ENCODE data around the gene C15orf61.

The C15orf61 gene

DNA sequence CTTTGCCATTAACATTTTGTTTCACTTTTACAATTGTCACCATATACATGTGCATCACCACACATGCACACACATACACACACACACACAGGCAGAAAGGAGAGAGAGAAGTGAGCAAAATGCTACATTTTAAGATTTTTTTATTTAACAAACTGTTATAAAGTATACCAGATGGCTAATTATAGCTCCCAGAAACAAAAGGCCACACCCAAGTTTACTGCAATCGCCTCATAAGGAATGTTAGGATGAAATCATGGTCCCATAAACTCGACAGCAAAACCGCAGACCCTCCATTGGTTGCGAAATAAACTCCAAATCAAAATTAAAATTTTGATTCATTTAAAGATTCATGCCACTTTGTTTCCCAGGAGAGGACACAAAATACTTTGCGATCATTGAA is 16.1 kb upstream of the C15orf61 start:
- H3K9me3 ChIP-seq, result no peaks in the 10 kb centered on the region
- no peak overlapping the region for H3K27ac ChIP-seq
- no peaks in the 10 kb centered on the region for H3K4me1 ChIP-seq (ENCODE audit: control insufficient read depth in 1 of 2, insufficient read depth in 1 of 2, low read depth in 1 of 2, low read length in 1 of 2)
- no peaks in the 10 kb centered on the region for H3K27me3 ChIP-seq
- no peak overlapping the region for H3K4me3 ChIP-seq (ENCODE audit: low read depth in 1 of 2, low read length in 1 of 2)
- TF ChIP-seq, protein P1, sequence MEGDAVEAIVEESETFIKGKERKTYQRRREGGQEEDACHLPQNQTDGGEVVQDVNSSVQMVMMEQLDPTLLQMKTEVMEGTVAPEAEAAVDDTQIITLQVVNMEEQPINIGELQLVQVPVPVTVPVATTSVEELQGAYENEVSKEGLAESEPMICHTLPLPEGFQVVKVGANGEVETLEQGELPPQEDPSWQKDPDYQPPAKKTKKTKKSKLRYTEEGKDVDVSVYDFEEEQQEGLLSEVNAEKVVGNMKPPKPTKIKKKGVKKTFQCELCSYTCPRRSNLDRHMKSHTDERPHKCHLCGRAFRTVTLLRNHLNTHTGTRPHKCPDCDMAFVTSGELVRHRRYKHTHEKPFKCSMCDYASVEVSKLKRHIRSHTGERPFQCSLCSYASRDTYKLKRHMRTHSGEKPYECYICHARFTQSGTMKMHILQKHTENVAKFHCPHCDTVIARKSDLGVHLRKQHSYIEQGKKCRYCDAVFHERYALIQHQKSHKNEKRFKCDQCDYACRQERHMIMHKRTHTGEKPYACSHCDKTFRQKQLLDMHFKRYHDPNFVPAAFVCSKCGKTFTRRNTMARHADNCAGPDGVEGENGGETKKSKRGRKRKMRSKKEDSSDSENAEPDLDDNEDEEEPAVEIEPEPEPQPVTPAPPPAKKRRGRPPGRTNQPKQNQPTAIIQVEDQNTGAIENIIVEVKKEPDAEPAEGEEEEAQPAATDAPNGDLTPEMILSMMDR (IDR thresholded peaks at IDR 0.05), result no peak
- H3K36me3 ChIP-seq, result no peaks in the 10 kb centered on the region

DNA sequence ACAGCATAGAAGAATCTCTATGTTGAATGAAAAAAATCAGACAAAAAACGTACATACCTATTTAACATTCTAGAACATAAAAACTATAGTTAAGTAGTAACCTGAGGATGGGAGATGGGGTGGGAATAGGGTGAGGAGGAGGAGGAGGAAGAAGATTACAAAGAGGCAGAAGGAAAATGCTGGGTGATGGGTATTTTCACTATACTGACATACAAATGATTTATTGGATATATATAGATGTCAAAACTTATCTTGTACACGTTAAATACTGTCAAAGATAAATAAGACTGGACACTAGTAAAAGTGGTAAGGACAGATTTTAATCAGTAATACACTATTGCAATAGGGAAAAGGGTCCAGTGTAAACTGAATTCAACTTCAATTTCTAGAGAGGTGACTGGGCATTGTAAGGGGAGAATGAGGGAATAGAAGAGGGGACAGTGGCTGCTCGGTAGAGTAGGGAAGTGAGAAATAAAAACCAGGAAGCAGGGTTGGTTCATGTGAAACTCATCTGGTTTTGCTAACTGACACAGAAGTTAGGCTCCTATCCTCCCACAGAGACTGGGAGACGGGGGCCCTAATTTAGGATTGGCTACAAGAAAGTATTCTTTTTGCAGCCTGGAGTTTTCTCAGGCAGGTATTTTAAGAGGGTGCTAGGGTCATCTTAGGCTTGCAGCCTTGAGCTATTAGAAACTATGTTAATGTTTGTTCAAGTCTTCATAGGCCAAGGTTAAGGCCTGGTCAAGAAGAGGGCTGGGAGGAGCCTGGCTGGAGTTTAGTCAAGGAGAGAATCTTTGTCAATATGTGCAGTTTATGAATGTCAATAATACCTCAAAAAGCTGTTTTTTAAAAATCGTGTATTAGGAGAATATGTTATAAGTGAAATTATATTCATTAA is 15.0 kb upstream of the C15orf61 start:
- no peaks in the 10 kb centered on the region for H3K27me3 ChIP-seq

DNA sequence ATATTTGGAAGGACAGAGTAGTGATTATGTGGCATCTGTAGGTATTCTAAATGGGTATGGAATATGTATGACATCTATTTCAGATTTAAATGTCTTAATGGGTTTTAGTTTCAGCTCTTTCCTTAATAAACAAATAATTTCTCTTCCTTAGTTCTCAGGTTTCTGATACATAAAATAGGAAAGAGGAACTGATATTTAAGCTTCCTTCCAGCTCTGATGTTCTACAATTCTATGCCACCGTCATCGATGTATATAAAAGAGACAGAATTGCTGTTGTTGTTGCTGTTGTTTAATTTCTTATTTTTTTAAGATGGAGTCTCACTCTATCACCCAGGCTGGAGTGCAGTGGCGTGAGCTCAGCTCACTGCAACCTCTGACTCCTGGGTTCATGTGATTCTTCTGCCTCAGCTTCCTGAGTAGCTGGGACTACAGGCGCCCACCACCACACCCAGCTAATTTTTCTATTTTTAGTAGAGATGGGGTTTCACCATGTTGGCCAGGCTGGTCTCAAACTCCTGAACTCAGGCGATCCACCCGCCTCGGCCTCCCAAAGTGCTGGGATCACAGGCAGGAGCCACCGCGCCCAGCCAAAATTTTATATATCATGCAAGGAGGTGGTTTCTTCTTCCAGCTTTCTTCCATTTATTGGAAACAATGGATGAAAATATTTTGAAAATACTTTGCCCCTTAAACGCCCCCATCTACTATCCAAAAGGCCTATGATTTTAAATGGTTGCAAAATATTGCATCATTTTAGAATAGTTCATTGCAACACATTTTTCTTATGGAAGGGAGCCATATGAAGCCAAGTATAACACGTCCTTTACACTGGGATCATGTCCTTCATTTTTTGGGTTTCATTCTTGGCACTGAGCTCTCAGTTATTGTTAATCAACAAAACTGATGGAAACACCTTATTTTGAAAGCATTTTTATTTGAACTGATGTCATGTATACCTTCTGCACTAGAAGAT is 13.9 kb upstream of the C15orf61 start:
- Histone ChIP-seq H3K27ac (no peak overlapping the region), H3K4me1 (ENCODE audit: control insufficient read depth in 1 of 2, insufficient read depth in 1 of 2, low read depth in 1 of 2, low read length in 1 of 2) (no peaks in the 10 kb centered on the region), H3K9me3 (no peaks in the 10 kb centered on the region), H3K4me3 (ENCODE audit: low read depth in 1 of 2, low read length in 1 of 2) (no peak overlapping the region), H3K27me3 (no peaks in the 10 kb centered on the region), H3K36me3 (no peaks in the 10 kb centered on the region)
- TF ChIP-seq, protein P1 (IDR thresholded peaks at IDR 0.05), result no peak

More for the DNA sequence above, 15.0 kb upstream of the C15orf61 start:
- no peak overlapping the region for H3K4me3 ChIP-seq (ENCODE audit: low read depth in 1 of 2, low read length in 1 of 2)
- no peaks in the 10 kb centered on the region for H3K9me3 ChIP-seq
- no peak overlapping the region for H3K27ac ChIP-seq
- TF ChIP-seq, protein P1 (IDR thresholded peaks at IDR 0.05), result no peak
- no peaks in the 10 kb centered on the region for H3K36me3 ChIP-seq
- no peaks in the 10 kb centered on the region for H3K4me1 ChIP-seq (ENCODE audit: control insufficient read depth in 1 of 2, insufficient read depth in 1 of 2, low read depth in 1 of 2, low read length in 1 of 2)

DNA sequence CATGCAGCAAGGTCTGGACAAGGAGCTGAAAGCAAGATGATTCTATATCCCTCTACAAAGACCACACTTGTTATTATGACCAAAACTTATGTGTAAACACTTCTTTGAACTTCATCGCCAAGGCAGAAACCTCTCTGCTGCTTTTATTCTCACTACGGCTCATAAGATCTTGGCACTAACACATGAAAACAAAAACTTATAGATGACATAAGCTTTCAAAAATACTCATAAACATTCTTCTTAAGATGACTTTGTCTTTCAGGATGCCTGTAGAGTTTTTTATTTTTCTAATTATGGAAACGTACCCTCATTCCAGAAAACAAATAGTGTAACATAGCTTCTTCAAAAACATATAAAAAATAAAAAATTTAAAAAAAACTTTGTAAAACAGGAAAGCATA is 12.5 kb upstream of the C15orf61 start:
- Histone ChIP-seq H3K27me3 (no peaks in the 10 kb centered on the region), H3K4me3 (ENCODE audit: low read depth in 1 of 2, low read length in 1 of 2) (no peak overlapping the region), H3K4me1 (ENCODE audit: control insufficient read depth in 1 of 2, insufficient read depth in 1 of 2, low read depth in 1 of 2, low read length in 1 of 2) (no peaks in the 10 kb centered on the region), H3K36me3 (no peaks in the 10 kb centered on the region), H3K27ac (no peak overlapping the region), H3K9me3 (no peaks in the 10 kb centered on the region)
- TF ChIP-seq, protein P1 (IDR thresholded peaks at IDR 0.05), result no peak

DNA sequence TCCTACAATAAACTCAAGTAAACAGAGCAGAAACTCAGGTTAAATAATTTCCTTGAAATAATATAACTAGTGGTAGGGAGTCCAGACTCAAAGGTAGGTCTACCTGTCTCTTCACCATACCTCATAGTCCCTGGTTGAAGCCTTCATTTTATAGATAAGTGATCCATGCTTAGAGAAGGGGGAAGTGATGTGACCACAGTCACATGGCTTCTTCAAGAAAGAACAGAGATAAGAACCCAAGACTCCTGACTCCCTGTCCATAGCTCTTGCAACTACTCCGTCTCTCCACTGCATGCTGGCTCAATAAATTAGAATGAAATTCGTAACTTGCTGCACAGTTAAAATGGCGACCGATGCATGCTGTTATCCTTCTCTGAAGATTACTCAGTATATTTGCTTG is 11.0 kb upstream of the C15orf61 start:
- TF ChIP-seq, protein P1 (IDR thresholded peaks at IDR 0.05), result no peak
- Histone ChIP-seq H3K4me3 (ENCODE audit: low read depth in 1 of 2, low read length in 1 of 2) (no peak overlapping the region), H3K36me3 (no peaks in the 10 kb centered on the region), H3K9me3 (no peaks in the 10 kb centered on the region), H3K4me1 (ENCODE audit: control insufficient read depth in 1 of 2, insufficient read depth in 1 of 2, low read depth in 1 of 2, low read length in 1 of 2) (no peaks in the 10 kb centered on the region), H3K27ac (no peak overlapping the region), H3K27me3 (no peaks in the 10 kb centered on the region)
